ENCODE data around the gene THSD7B. TPM values are rescaled to one million over a fixed set of nuclear protein-coding genes. Genes with fewer than 3 reads are reported as not detected.

THSD7B gene
- total RNA-seq, 4 donors from 2014 or later, result under 0.01 to 0.29 (median 0.03) TPM

GRCh38 chr2:137000811-137001210, 235.5 kb downstream of the THSD7B start:
- intact Hi-C loops (cut with DNase I), result no loop called here
- DNase-seq (ENCODE audit: extremely low spot score), result no peak
- Histone ChIP-seq H3K4me1 (no peaks in the 10 kb centered on the region), H3K27me3 (no peaks in the 10 kb centered on the region), H3K36me3 (no peaks in the 10 kb centered on the region), H3K4me3 (no peak overlapping the region), H3K27ac (replicated peaks in 1 of 4) (no peak overlapping the region), H3K9me3 (no peaks in the 10 kb centered on the region)
- TF ChIP-seq POLR2AphosphoS5 (IDR thresholded peaks at IDR 0.05) (no peak), EP300 (IDR thresholded peaks at IDR 0.05) (no peak), CTCF (IDR thresholded peaks at IDR 0.05) (no peak), POLR2A (IDR thresholded peaks at IDR 0.05; ENCODE audit: low read depth) (no peak)
- 76% methylated on average over 2 of the region's 2 CpGs for WGBS

- intact Hi-C loops (cut with DNase I), result no loop called here
Observed at GRCh38 chr2:137002896-137003295, 237.6 kb downstream of the THSD7B start.

GRCh38 chr2:137005210-137005609, 239.9 kb downstream of the THSD7B start:
- intact Hi-C loops (cut with DNase I), result no loop called here
- TF ChIP-seq CTCF (IDR thresholded peaks at IDR 0.05), result no peak
- no peak for TF ChIP-seq POLR2A (IDR thresholded peaks at IDR 0.05; ENCODE audit: low read depth)
- TF ChIP-seq POLR2AphosphoS5 (IDR thresholded peaks at IDR 0.05), result no peak
- TF ChIP-seq EP300 (IDR thresholded peaks at IDR 0.05), result no peak
- Histone ChIP-seq H3K4me3 (no peak overlapping the region), H3K36me3 (no peaks in the 10 kb centered on the region), H3K27me3 (no peaks in the 10 kb centered on the region), H3K9me3 (no peaks in the 10 kb centered on the region), H3K4me1 (no peaks in the 10 kb centered on the region), H3K27ac (replicated peaks in 1 of 4) (no peak overlapping the region)
- DNase-seq (ENCODE audit: extremely low spot score), result no peak
- WGBS, result 75% methylated on average over 2 of the region's 2 CpGs

More at GRCh38 chr2:137002896-137003295, 237.6 kb downstream of the THSD7B start:
- no peak overlapping the region for H3K4me3 ChIP-seq
- no peaks in the 10 kb centered on the region for H3K27me3 ChIP-seq
- TF ChIP-seq POLR2A (IDR thresholded peaks at IDR 0.05; ENCODE audit: low read depth), result no peak
- no peak for TF ChIP-seq POLR2AphosphoS5 (IDR thresholded peaks at IDR 0.05)
- TF ChIP-seq CTCF (IDR thresholded peaks at IDR 0.05), result no peak
- no peak for TF ChIP-seq EP300 (IDR thresholded peaks at IDR 0.05)
- no peak for DNase-seq (ENCODE audit: extremely low spot score)
- no peaks in the 10 kb centered on the region for H3K36me3 ChIP-seq
- H3K9me3 ChIP-seq, result no peaks in the 10 kb centered on the region
- H3K4me1 ChIP-seq, result no peaks in the 10 kb centered on the region
- H3K27ac ChIP-seq (replicated peaks in 1 of 4), result no peak overlapping the region
- 60% methylated on average over 1 of the region's 1 CpG for WGBS

GRCh38 chr2:137007938-137008337, 242.6 kb downstream of the THSD7B start:
- H3K27ac ChIP-seq (replicated peaks in 1 of 4), result no peak overlapping the region
- H3K27me3 ChIP-seq, result no peaks in the 10 kb centered on the region
- no peaks in the 10 kb centered on the region for H3K9me3 ChIP-seq
- intact Hi-C loops (cut with DNase I), result no loop called here
- TF ChIP-seq CTCF (IDR thresholded peaks at IDR 0.05) (no peak), POLR2AphosphoS5 (IDR thresholded peaks at IDR 0.05) (no peak), POLR2A (IDR thresholded peaks at IDR 0.05; ENCODE audit: low read depth) (no peak), EP300 (IDR thresholded peaks at IDR 0.05) (no peak)
- no peak for DNase-seq (ENCODE audit: extremely low spot score)
- no peaks in the 10 kb centered on the region for H3K36me3 ChIP-seq
- no peak overlapping the region for H3K4me3 ChIP-seq
- no peaks in the 10 kb centered on the region for H3K4me1 ChIP-seq

- TF ChIP-seq EP300 (IDR thresholded peaks at IDR 0.05), result no peak
- no peak for TF ChIP-seq CTCF (IDR thresholded peaks at IDR 0.05)
- TF ChIP-seq POLR2AphosphoS5 (IDR thresholded peaks at IDR 0.05), result no peak
- TF ChIP-seq POLR2A (IDR thresholded peaks at IDR 0.05; ENCODE audit: low read depth), result no peak
- Histone ChIP-seq H3K27ac (replicated peaks in 1 of 4) (no peak overlapping the region), H3K4me3 (no peak overlapping the region), H3K27me3 (no peaks in the 10 kb centered on the region), H3K9me3 (no peaks in the 10 kb centered on the region), H3K36me3 (no peaks in the 10 kb centered on the region), H3K4me1 (no peaks in the 10 kb centered on the region)
- DNase-seq (ENCODE audit: extremely low spot score), result no peak
- 67% methylated on average over 2 of the region's 2 CpGs for WGBS
- intact Hi-C loops (cut with DNase I), result no loop called here
Observed at GRCh38 chr2:137009953-137010352, 244.6 kb downstream of the THSD7B start.

Measured in esophagus muscularis mucosa (tissue), 4 donors.